Loucy (cell line): ENCODE data around the gene TSPAN9.

Experiments
- CTCF ChIP-seq: fragments of 200-600 bp; sonication (generic); conservative IDR thresholded peaks from 2 replicates; pipeline ENCODE4 v1.5.1; 2014; ENCODE audit warnings: mild to moderate bottlenecking, antibody characterized with exemption, low read length
- EZH2phosphoT487 ChIP-seq: fragments of 200-600 bp; IDR thresholded peaks from 2 replicates; pipeline ENCODE4 v1.6.1; 2018; ENCODE audit warnings: antibody characterized with exemption, mild to moderate bottlenecking, moderate library complexity, borderline replicate concordance

DNA sequence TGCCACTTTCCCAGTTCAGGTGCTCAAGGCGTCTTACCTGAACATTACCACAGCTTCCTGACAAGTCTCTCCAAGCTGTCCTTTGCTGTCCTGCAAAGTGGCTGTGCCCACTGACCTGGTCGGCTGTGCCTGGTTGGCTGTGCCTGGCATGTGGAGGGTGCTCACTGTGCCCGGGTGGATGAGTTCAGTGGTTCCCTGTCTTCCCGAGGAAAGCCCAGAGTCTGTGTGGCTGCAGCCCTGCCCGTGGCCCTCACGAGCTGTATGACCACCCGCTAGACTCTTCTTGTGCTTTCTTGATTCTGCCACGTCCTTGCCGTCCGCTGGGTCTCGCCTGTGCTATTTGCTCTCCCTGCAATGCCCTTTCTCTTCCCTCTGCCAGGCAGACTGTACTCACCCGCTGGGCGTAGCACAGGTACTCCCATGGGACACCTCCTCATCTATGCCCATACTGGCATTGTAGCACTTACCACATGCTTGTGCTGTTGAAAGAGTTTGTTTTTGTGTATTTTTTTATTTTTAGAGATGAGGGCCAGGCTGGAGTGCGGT is 95.9 kb downstream of the TSPAN9 start:
- TF ChIP-seq CTCF (no peak), EZH2phosphoT487 (no peak)
